GM19324 (cell line): ENCODE data around the gene MKLN1.
"Not testable (repeated sequence)": the region's sequence is repeated elsewhere in the genome, so short reads cannot be mapped to it uniquely, and the experiment has no call there.

Source experiments
- ATAC-seq: cut with Tn5 transposase; IDR thresholded peaks from one replicate; pipeline ENCODE4 v1.9.1; 2021; ENCODE audit warnings: mild to moderate bottlenecking, moderate library complexity; ENCODE audit not compliant: unreplicated experiment, low FRiP score

MKLN1 gene

DNA sequence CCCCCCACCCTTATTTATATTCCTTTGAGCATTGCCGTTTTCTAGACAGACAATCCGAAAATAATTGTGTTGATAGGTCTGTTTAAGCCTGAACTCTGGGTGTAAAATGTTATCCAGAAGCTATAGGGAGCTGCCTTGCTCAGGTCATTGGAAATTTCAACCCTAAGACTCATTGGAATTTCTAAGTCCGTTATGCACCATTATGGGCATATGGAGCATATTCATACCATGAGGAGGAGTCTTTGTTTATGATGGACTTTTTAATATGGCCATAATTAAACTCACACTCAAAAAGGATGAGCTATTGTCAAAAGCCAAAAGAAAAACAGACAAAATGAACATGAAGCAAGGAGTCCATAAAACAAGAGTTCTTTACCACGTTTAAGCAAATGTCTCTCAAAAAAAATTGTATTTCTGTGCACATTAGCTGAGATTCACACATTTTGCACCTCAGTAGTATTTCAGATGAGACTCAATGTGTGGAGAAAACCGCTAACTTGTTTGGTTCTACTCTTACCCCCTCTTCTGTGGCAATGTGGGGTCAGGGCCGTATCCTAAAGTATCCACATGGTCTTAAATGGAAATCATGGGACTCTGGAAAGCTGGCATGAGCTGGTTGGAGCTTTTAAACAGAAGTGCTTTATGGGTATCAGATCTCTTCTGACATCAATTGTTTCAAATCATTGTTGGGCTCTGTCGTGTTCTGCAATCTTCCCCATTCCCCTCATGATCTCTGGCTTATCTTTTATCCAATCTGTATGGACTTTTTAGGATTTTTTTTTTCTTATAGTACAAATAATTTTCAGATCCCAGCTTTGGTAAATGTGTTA, 168.2 kb downstream of the MKLN1 start:
- ATAC-seq, result no peak

GRCh38 chr7:131497454-131497853, 169.8 kb downstream of the MKLN1 start:
- ATAC-seq, result no peak

DNA sequence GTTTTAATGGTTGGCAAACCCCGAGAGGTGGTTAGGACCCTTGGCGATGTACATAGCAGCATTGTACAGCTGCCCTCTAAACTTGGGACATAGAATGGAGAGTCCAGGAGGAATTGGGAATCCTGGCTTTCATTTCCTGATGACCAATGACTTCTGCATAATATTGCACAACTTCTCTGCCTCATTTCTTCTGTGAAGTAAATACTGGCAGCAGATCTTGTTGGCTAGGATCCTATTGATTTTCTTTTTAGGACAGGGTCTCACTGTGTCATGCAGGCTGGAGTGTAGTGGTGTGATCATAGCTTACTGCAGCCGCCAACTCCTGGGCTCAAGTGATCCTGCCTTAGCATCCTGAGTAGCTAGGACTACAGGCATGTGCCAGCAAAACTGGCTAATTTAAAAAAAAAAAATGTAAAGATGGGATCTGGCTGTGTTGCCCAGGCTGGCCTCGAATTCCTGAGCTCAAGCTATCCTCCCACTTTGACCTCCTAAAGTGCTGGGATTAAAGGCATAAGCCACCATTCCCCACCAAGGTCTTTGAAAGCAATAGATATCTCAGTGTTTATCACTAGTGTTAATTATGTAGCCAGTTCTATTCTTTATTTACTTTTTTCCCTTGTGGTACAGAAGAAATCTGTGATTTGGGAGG, 170.7 kb downstream of the MKLN1 start:
- no peak for ATAC-seq

DNA sequence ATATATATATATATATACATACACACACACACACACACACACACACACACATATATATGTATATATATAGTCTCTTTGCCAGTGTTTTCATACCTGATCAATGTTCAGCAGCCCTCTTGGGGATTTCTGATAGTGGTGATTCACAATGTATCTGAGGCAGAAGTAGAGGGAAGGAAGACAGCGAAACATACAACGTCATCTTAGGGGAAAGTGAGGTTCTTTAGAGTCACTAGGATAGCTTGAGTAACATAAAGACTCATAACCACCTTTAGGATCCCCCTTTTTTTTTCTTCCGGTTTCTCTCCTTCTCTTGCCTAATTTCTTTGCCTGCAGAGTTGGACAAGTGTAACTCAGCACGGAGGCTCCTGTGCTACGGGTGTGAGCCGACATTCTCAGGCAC, 172.1 kb downstream of the MKLN1 start:
- no peak for ATAC-seq

- no peak for ATAC-seq
Observed at GRCh38 chr7:131500357-131500756, 172.7 kb downstream of the MKLN1 start.

GRCh38 chr7:131501422-131501821, 173.7 kb downstream of the MKLN1 start:
- no peak for ATAC-seq

DNA sequence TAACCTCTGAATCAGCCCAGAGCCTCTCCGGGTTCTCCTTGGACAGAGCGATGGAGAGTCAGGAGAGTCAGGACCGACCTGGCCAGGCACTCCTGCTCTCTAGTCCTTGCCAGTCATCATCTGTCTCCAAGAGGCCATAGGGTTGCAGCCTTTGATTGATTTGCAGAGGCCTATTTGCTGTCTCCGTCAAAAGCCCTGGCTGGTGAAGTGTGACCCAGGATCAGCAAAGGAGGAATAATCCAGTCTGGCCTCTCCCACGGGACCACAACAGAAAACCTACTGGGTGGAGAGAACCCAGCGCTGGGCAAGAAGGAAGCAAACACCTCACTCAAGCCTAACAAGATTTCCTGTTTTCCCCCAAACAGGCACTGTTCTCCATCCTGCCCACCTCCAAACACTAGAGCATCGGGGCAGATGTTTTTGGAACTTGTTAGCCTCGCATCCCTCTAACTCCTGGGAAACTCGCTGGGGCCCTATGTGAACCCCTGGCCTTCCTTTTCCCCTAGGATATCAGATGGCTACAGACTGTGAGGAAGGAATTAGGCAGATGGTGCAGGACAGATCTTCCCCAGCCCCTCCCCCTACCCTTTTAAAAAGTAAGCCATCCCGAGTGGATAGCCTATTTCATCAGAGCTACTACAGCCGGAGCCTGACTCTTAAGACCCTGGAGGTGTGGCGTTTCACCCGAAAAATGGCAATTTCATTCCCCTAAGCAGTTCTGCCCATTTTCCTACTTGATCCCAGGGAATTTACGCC, 174.4 kb downstream of the MKLN1 start:
- ATAC-seq, result no peak

DNA sequence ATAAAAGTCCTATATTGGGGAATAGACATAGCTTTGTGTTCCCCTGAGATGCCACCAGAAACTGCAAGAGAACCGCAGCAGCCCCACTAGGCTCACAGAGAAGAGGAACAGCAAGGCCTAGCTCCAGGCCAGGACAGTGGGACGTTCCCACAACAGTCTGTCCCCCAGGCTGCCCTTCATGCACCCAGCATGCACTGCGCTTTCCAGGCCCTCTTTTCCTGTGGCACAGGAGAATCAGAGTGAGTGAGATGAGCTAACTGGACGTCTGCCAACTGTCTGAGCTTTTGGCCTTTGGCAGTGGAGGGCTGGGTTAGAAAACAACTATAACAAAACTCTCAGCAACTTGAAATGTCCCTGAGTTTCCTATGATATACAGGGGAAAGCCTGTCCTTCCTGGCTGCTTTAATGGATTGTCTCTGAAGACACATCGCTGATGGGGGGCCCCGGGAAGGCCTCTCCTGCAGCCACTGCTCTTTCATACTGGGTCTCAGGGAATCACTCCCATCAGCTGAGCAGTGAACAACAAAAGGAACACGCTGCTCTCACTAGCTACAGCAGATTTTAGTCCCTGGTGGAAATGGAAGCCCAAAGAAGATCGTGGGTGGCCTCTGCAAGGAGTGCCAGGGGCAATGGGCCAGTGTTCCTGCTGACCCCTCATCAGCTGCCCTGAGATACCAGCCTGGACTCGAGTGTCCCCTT, 175.3 kb downstream of the MKLN1 start:
- ATAC-seq, result no peak

GRCh38 chr7:131503639-131504038, 176.0 kb downstream of the MKLN1 start:
- ATAC-seq, result no peak

- ATAC-seq, result no peak
Observed at GRCh38 chr7:131504157-131504899, 176.7 kb downstream of the MKLN1 start.

- ATAC-seq, result not testable (repeated sequence)
Observed at GRCh38 chr7:131505037-131505620, 177.5 kb downstream of the MKLN1 start.

GRCh38 chr7:131505636-131506557, 178.2 kb downstream of the MKLN1 start:
- no peak for ATAC-seq

DNA sequence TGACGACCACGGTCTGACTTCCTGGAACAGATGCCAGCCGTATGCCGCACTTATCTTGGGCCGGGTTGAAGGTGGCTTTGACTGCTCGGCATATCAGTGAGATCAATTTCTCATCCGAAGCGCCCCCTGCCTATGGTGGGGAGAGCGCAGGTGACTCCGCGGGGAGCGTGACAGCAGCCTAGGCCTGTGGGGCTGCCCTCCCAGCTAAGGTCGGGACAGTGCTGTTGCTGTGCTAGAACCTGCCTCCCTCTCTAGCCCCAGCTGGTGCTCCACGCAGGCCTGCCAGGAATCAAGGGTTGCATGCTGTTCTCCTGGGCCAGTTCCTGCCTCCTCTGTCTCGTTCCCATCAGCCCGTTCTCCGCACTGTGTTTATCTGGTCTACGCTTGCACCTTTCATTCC, 178.9 kb downstream of the MKLN1 start:
- no peak for ATAC-seq

GRCh38 chr7:131507592-131508331, 180.1 kb downstream of the MKLN1 start:
- ATAC-seq, result peak; percentile 53

DNA sequence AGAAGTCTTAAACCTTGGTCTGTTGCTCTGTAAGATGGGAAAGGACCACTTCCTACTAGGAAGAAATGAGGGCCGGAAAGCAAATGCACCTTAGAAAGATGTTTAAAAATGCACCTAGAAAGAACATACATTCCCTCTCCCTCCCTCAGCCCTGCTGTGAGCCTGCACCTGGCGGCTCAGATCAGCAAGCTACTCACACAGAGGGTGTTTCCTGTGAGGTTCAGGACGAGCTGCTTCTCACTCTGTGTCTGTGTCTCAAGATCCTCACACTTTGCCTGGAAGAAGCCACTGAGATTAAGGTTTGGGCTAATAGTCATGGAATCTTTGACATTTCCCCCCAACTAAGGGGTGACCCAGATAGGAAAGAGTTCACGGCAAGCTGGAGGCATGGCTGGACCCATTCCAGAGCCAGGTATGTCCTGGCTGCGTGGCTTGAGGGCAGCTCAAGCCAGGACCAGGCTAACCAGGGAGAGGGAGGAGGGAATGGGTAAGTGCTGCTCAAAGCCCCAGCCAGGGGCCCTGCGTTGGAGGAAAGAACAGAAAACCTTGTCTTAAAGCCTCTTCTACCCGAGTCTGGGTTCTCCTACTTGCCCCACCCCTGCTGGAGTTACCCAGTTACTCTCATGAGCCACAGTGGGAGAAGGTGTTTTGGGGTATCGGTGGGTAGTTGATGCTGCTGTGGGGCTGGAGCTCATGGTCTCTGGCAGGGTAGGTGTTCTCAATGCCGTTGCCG, 181.2 kb downstream of the MKLN1 start:
- no peak for ATAC-seq

- ATAC-seq, result no peak
Observed at GRCh38 chr7:131509781-131510180, 182.1 kb downstream of the MKLN1 start.

DNA sequence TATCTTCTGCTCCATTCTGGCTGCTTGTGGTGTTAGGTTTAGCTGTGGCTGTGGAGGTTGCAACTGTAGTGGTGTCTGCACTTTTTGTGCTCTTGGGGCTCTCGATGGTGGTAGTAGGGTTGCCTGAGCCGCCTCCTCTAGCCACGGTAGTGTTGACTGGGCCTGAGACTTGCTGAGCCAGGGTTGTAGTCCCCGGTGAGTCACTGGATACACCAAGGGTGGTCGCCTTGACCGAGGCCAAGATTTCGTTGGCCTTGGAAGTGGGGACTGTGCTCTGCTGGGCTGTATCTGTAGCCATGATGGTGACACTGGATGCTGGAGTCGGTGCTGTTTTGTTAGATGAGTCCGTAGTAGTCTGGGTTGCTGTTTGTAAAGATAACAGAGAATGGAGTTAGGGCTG, 183.4 kb downstream of the MKLN1 start:
- ATAC-seq, result no peak
